Tibial nerve (tissue), 4 donors: ENCODE measurements around the gene FBLN2. TPM values are rescaled to one million over a fixed set of nuclear protein-coding genes. Genes with fewer than 3 reads are reported as not detected.

Source experiments
- DNase-seq, 2 donors: peaks; one replicate each; pipeline ENCODE4 v3.0.0-alpha.2; 2019; ENCODE audit warnings: low spot score in 2 of 2
- H3K27ac ChIP-seq, 4 donors: fragments of 200-600 bp; sonication (generic) in 3 of 4; one replicate each; pipeline ENCODE4 v1.5.1; 2017 to 2019; ENCODE audit warnings: mild to moderate bottlenecking in 1 of 4
- H3K27me3 ChIP-seq, 2 donors: fragments of 200-600 bp; sonication (generic) in 1 of 2; one replicate each; pipeline versions ENCODE4 v1.5.1 to v1.6.0; 2017 to 2019
- H3K36me3 ChIP-seq, 3 donors: fragments of 200-600 bp; sonication (generic); one replicate each; pipeline ENCODE4 v1.5.1; 2018 to 2019
- H3K4me1 ChIP-seq, 4 donors: fragments of 200-600 bp; sonication (generic) in 3 of 4; one replicate each; pipeline ENCODE4 v1.5.1; 2017 to 2019
- H3K4me3 ChIP-seq, 4 donors: fragments of 200-600 bp; sonication (generic) in 3 of 4; one replicate each; pipeline ENCODE4 v1.5.1; 2017 to 2019; ENCODE audit warnings: mild to moderate bottlenecking in 1 of 4, moderate library complexity in 1 of 4
- H3K9me3 ChIP-seq, 4 donors: fragments of 200-600 bp; sonication (generic) in 3 of 4; one replicate each; pipeline ENCODE4 v1.5.1; 2017 to 2019
- EP300 ChIP-seq, 2 donors: sonication (generic); formaldehyde crosslinking; IDR thresholded peaks; one replicate each; pipeline ENCODE4 v1.6.1; 2017; ENCODE audit warnings: antibody characterized with exemption in 2 of 2, mild to moderate bottlenecking in 1 of 2
- POLR2A ChIP-seq, 2 donors: fragments of 450-650 bp; IDR thresholded peaks; one replicate each; pipeline ENCODE4 v1.6.1; 2017; ENCODE audit warnings: antibody characterized with exemption in 2 of 2, mild to moderate bottlenecking in 2 of 2, moderate library complexity in 2 of 2
- WGBS, 2 donors: methylation state at CpG; one replicate each; pipeline ENCODE4 v1.1.5; 2018; 5-methylcytosine and 5-hydroxymethylcytosine counted together
- total RNA-seq, 4 donors: library from RNA; depleted of rRNA; stranded (reverse); fragments of >200 nt; gene quantifications; one replicate each; pipeline ENCODE4 v1.1.0, GENCODE V29; 2016
- TF ChIP-seq, protein P1 (sequence below), 5 experiments: fragments of 200-600 bp in 3 of 5; fragments of 450-650 bp in 2 of 5; sonication (generic) in 3 of 5; IDR thresholded peaks; one replicate each; pipeline ENCODE4 v1.5.1; 2016 to 2019; ENCODE audit warnings: antibody characterized with exemption in 5 of 5, mild to moderate bottlenecking in 3 of 5, moderate library complexity in 2 of 5

Gene FBLN2
- total RNA-seq, 4 donors from 2014 or later, result 185 to 445 (median 240) TPM

DNA sequence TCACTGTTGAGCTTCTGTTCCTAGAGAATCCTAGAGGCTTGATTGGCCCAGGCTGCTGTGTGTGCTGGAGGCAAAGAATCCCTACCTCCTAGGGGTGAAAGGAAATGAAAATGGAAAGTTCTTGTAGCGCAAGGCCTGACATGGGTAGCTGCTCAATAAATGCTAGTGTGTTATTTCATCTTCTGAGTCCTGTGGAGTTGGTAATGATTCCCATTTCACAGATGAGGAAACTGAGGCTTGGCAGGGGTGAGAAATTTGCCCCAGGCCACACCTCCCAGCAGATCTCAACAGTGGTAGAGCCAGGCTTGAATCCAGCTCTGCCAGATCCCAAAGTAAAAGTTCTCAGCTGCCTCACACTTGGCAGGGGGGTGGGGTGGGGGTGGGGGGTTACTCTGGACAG, 42.7 kb upstream of the FBLN2 start:
- H3K36me3 ChIP-seq, result peaks cover 0 to 45% (median 0%) of the 10 kb centered on the region in 3 donors

DNA sequence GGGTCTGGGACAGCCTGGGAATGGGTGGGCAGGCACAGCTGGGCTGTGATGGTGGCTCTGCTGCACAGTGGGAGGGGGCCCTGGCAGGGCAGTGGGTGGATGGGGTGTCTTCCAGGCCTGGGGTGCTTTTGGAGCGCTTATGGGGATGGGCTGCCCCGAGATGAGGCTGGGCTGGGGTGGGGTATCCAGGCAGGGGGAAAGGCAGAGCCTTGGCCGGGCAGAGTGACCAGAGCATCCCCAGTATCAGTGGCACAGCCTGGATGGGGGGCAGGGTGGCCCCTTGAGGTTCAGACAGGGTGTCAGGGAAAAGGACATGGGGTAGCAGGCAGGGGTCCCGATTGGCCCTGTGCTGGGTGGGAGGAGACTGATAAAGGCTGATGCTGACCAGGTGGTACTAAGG, 42.2 kb upstream of the FBLN2 start:
- WGBS, 2 donors, result 61 to 69% methylated on average over 4 of the region's 4 CpGs
- Histone ChIP-seq H3K4me1 (peaks cover 0 to 24% (median 8%) of the 10 kb centered on the region in 4 donors), H3K9me3 (no peaks in the 10 kb centered on the region), H3K36me3 (peaks cover 0 to 41% (median 0%) of the 10 kb centered on the region in 3 donors), H3K4me3 (no peak overlapping the region), H3K27ac (peak overlapping the region in 1 of 4 donors; percentile 72), H3K27me3 (no peaks in the 10 kb centered on the region)
- DNase-seq, result no peak
- no peak for TF ChIP-seq EP300 (IDR thresholded peaks at IDR 0.05)
- TF ChIP-seq, protein P1, sequence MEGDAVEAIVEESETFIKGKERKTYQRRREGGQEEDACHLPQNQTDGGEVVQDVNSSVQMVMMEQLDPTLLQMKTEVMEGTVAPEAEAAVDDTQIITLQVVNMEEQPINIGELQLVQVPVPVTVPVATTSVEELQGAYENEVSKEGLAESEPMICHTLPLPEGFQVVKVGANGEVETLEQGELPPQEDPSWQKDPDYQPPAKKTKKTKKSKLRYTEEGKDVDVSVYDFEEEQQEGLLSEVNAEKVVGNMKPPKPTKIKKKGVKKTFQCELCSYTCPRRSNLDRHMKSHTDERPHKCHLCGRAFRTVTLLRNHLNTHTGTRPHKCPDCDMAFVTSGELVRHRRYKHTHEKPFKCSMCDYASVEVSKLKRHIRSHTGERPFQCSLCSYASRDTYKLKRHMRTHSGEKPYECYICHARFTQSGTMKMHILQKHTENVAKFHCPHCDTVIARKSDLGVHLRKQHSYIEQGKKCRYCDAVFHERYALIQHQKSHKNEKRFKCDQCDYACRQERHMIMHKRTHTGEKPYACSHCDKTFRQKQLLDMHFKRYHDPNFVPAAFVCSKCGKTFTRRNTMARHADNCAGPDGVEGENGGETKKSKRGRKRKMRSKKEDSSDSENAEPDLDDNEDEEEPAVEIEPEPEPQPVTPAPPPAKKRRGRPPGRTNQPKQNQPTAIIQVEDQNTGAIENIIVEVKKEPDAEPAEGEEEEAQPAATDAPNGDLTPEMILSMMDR (IDR thresholded peaks at IDR 0.05), result no peak
- no peak for TF ChIP-seq POLR2A (IDR thresholded peaks at IDR 0.05)

More for the DNA sequence above, 42.7 kb upstream of the FBLN2 start:
- WGBS, 2 donors, result 100% methylated on average over 1 of the region's 1 CpG
- Histone ChIP-seq H3K4me3 (no peak overlapping the region), H3K27me3 (no peaks in the 10 kb centered on the region), H3K27ac (peak overlapping the region in 1 of 4 donors; percentile 72), H3K9me3 (no peaks in the 10 kb centered on the region), H3K4me1 (peaks cover 0 to 24% (median 8%) of the 10 kb centered on the region in 4 donors)
- TF ChIP-seq EP300 (IDR thresholded peaks at IDR 0.05) (no peak), POLR2A (IDR thresholded peaks at IDR 0.05) (no peak)
- TF ChIP-seq, protein P1 (IDR thresholded peaks at IDR 0.05), result no peak
- no peak for DNase-seq

DNA sequence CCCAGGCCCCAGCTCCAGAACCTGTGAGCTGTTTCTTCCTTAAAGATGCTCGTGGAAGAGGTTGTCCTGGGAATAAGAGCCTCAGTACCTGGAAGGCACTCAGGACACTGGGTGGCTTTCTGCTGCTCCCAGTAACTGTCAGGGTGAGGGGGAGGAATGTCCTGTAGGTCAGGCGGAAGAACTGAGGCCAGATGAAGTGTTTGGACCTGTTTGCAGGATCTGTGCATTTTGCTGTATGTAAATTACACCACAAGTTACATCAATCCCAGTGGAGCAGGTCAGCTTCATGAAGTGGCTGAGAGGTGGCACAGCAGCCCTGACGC, 41.7 kb upstream of the FBLN2 start:
- TF ChIP-seq POLR2A (IDR thresholded peaks at IDR 0.05), result no peak
- no peak for TF ChIP-seq EP300 (IDR thresholded peaks at IDR 0.05)
- TF ChIP-seq, protein P1 (IDR thresholded peaks at IDR 0.05), result no peak
- H3K27me3 ChIP-seq, result no peaks in the 10 kb centered on the region
- H3K4me1 ChIP-seq, result peaks cover 0 to 24% (median 8%) of the 10 kb centered on the region in 4 donors
- no peak for DNase-seq
- peak overlapping the region in 3 of 4 donors; percentile 56 to 82 (median 72) for H3K27ac ChIP-seq
- 78 to 84% methylated on average over 3 of the region's 3 CpGs for WGBS, 2 donors
- peaks cover 0 to 36% (median 0%) of the 10 kb centered on the region in 3 donors for H3K36me3 ChIP-seq
- no peak overlapping the region for H3K4me3 ChIP-seq
- H3K9me3 ChIP-seq, result no peaks in the 10 kb centered on the region

DNA sequence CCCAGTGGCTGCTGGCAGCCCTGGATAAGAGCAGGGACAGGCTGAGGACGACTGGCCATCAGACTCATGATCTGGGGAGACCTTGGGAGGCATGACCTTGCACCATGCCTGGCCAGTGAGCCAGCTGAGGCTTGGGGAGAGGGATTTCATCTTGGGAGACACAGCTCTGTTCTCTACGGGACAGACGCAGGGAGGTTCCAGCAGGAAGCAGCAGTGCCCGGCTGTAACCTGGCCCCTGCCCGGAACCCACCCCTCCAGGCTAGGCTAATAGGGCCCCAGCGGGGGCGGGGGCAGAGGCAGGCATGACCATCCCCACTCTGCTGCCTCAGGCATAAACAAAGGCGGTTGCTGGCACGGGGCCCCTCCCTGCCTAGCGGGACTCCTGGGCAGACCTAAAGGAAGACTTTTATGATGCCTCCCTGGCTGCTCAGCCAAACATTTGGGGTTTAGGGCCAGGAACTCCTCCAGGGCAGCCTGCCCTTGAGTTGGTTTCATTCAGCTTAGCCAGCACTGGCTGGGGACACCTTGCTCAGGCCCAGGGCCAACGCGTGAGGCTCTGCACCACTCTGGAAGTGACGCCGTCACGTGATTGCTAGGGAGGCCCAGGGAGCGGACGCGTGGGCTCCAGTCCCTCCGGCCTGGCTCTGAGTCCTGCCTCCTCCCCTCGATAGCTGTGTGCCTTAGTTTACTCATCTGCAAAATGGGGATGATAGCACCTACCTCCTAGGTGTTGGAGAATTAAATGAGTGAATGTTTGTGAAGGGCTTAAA, 41.2 kb upstream of the FBLN2 start:
- Histone ChIP-seq H3K36me3 (peaks cover 0 to 30% (median 0%) of the 10 kb centered on the region in 3 donors), H3K4me3 (no peak overlapping the region), H3K4me1 (peaks cover 0 to 28% (median 8%) of the 10 kb centered on the region in 4 donors), H3K27me3 (no peaks in the 10 kb centered on the region), H3K27ac (peak overlapping the region in 3 of 4 donors; percentile 56 to 82 (median 72)), H3K9me3 (no peaks in the 10 kb centered on the region)
- 34 to 38% methylated on average over 16 to 20 of the region's 20 CpGs for WGBS, 2 donors
- DNase-seq, result no peak
- peak in 1 of 2 donors; percentile 13 for TF ChIP-seq EP300 (IDR thresholded peaks at IDR 0.05)
- TF ChIP-seq, protein P1 (IDR thresholded peaks at IDR 0.05), result no peak

DNA sequence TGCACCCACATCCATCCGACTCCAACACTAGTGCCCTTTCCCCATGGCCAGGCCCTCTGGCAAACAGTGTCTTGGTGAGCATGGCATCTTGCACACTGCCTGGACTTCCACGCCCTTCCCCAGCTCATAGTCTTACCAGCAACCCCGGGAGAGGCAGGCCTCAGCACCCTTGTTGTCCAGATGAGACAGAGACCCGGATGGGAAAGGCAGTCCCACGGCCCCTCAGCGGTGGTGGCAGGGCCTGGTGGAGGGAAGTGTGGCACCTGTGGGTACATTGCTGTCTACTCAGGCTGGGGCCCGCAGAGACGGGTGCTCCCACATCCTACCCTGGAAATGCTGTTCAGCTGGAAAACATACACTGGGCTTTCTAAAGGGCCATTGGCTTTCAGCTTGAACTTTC, 40.4 kb upstream of the FBLN2 start:
- Histone ChIP-seq H3K9me3 (no peaks in the 10 kb centered on the region), H3K27ac (peak overlapping the region; percentile 22 to 82 (median 64)), H3K4me3 (no peak overlapping the region), H3K27me3 (no peaks in the 10 kb centered on the region), H3K36me3 (peaks cover 0 to 25% (median 0%) of the 10 kb centered on the region in 3 donors), H3K4me1 (peaks cover 0 to 35% (median 9%) of the 10 kb centered on the region in 4 donors)
- DNase-seq, result no peak
- TF ChIP-seq, protein P1 (IDR thresholded peaks at IDR 0.05), result no peak
- TF ChIP-seq EP300 (IDR thresholded peaks at IDR 0.05) (no peak), POLR2A (IDR thresholded peaks at IDR 0.05) (no peak)
- WGBS, 2 donors, result 90% methylated on average over 7 to 8 of the region's 8 CpGs
